ENCODE results near the gene MARK1.

- TF ChIP-seq POLR2A (IDR thresholded peaks at IDR 0.05) (no peak), CTCF (IDR thresholded peaks at IDR 0.05) (no peak)
These were observed 24.8 kb downstream of the MARK1 start for GRCh38 chr1:220552672-220553260.

Measured in esophagus squamous epithelium (tissue), 4 donors.